HL-60 (cell line): Measurements from ENCODE around the gene HEXIM1.
A peak's percentile ranks its signal among the peaks of the same experiment; 100 is the strongest.

Experiments used
- DNase-seq, 2 experiments: peaks; one replicate each; pipeline ENCODE4 v3.0.0-alpha.2; 2010 to 2020; ENCODE audit warnings: low read depth in 1 of 2, low spot score in 1 of 2
- H3K27ac ChIP-seq: fragments of 250-450 bp; sonication (Bioruptor Pico); replicated peaks from 2 replicates; pipeline ENCODE4 v1.5.1; 2020; ENCODE audit warnings: mild to moderate bottlenecking, moderate library complexity
- H3K27me3 ChIP-seq: fragments of 250-450 bp; sonication (Bioruptor Pico); 2 replicates; pipeline ENCODE4 v1.5.1; 2021; ENCODE audit warnings: mild to moderate bottlenecking, moderate library complexity; ENCODE audit not compliant: insufficient read depth, poor library complexity, severe bottlenecking
- H3K4me3 ChIP-seq: replicated peaks from 2 replicates; pipeline ENCODE4 v1.5.1; 2011; ENCODE audit warnings: mild to moderate bottlenecking, control low read depth, low read length; ENCODE audit not compliant: insufficient read depth
- GABPA ChIP-seq: IDR thresholded peaks from 2 replicates; pipeline ENCODE4 v1.6.1; 2012; ENCODE audit warnings: low read depth
- POLR2AphosphoS5 ChIP-seq: IDR thresholded peaks from 2 replicates; pipeline ENCODE4 v1.6.1; 2012; ENCODE audit warnings: low read depth
- SPI1 ChIP-seq: IDR thresholded peaks from 2 replicates; pipeline ENCODE4 v1.6.1; 2012; ENCODE audit warnings: low read depth, mild to moderate bottlenecking, borderline replicate concordance
- long read RNA-seq: library from polyadenylated mRNA; unstranded; transcript quantifications from one replicate; pipeline ENCODE4 v2.0.0, GENCODE V29; 2020
- TF ChIP-seq, protein P1 (sequence below): IDR thresholded peaks from one replicate; pipeline ENCODE4 v1.5.1; 2011; ENCODE audit warnings: low read length, control low read depth, inconsistent platforms; ENCODE audit not compliant: insufficient read depth
- TF ChIP-seq, protein P2 (sequence below): IDR thresholded peaks from 2 replicates; pipeline ENCODE4 v1.6.1; 2012; ENCODE audit warnings: low read depth; ENCODE audit not compliant: insufficient replicate concordance

Gene HEXIM1, protein sequence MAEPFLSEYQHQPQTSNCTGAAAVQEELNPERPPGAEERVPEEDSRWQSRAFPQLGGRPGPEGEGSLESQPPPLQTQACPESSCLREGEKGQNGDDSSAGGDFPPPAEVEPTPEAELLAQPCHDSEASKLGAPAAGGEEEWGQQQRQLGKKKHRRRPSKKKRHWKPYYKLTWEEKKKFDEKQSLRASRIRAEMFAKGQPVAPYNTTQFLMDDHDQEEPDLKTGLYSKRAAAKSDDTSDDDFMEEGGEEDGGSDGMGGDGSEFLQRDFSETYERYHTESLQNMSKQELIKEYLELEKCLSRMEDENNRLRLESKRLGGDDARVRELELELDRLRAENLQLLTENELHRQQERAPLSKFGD
- long read RNA-seq, transcript HEXIM1-201 (1 exons, 3,600 nt), result major isoform, 32 of 34 reads
- long read RNA-seq, partial matches to known transcripts, result 0 of 34 reads
- long read RNA-seq, other reads (novel, unspliced or antisense), result 2 of 34 reads

DNA sequence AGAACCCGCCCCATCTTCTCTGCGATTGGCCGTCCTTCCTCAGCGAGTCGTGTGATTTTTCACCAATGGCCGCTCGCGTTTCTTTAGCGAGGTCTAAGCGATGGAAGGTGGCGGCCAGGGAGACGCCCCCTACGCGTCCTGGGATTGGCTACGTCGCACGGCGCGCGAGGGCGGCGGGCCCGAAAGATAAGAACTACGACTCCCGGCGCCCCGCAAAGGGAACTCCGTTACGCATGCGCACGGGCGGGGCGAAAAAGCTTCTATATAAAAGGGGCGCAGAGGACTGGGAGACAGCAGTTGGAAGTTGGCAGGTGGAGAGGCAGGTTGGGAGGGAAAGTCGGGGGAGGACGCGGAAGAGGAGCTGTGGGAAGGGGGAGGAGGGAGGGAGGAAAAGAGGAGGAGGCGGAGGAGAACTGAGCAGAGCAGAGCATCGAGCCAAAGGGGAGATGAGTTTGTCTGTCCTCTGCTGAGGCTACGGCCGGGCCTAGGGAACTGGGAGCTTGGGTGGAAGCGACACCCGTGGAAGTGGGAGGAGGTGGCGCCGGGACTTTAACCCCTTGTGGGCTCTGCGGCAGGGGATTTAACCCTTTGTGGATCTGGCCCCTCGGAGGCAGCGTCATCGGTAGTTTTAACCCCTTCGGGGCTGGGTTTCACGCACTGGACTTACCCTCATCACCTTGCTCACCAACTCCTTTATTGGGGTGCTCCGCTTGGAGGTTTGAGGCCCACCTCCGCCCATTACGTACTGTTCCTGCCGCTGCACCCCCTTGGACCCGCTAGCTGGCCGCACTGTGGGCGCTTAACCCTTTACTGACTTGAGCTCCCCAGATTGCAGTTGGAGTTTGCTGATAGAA lies at the start of gene HEXIM1:
Gene HEXIM1 (plus strand): TSS at position 293 of the 854 bp plus-strand sequence. CDS start 716 bp downstream, outside the sequence.
- TF ChIP-seq, protein P1, sequence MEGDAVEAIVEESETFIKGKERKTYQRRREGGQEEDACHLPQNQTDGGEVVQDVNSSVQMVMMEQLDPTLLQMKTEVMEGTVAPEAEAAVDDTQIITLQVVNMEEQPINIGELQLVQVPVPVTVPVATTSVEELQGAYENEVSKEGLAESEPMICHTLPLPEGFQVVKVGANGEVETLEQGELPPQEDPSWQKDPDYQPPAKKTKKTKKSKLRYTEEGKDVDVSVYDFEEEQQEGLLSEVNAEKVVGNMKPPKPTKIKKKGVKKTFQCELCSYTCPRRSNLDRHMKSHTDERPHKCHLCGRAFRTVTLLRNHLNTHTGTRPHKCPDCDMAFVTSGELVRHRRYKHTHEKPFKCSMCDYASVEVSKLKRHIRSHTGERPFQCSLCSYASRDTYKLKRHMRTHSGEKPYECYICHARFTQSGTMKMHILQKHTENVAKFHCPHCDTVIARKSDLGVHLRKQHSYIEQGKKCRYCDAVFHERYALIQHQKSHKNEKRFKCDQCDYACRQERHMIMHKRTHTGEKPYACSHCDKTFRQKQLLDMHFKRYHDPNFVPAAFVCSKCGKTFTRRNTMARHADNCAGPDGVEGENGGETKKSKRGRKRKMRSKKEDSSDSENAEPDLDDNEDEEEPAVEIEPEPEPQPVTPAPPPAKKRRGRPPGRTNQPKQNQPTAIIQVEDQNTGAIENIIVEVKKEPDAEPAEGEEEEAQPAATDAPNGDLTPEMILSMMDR, result no peak
- TF ChIP-seq POLR2AphosphoS5 (peak; percentile 100), SPI1 (peak; percentile 62; the same call in 1 of the 2 replicates), GABPA (no peak; the same call in 1 of the 2 replicates)
- TF ChIP-seq, protein P2, sequence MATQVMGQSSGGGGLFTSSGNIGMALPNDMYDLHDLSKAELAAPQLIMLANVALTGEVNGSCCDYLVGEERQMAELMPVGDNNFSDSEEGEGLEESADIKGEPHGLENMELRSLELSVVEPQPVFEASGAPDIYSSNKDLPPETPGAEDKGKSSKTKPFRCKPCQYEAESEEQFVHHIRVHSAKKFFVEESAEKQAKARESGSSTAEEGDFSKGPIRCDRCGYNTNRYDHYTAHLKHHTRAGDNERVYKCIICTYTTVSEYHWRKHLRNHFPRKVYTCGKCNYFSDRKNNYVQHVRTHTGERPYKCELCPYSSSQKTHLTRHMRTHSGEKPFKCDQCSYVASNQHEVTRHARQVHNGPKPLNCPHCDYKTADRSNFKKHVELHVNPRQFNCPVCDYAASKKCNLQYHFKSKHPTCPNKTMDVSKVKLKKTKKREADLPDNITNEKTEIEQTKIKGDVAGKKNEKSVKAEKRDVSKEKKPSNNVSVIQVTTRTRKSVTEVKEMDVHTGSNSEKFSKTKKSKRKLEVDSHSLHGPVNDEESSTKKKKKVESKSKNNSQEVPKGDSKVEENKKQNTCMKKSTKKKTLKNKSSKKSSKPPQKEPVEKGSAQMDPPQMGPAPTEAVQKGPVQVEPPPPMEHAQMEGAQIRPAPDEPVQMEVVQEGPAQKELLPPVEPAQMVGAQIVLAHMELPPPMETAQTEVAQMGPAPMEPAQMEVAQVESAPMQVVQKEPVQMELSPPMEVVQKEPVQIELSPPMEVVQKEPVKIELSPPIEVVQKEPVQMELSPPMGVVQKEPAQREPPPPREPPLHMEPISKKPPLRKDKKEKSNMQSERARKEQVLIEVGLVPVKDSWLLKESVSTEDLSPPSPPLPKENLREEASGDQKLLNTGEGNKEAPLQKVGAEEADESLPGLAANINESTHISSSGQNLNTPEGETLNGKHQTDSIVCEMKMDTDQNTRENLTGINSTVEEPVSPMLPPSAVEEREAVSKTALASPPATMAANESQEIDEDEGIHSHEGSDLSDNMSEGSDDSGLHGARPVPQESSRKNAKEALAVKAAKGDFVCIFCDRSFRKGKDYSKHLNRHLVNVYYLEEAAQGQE, result peak; percentile 83
- peak within 1 kb of the TSS; percentile 100 for H3K27ac ChIP-seq
- peak within 1 kb of the TSS; percentile 71 for H3K4me3 ChIP-seq
- peak; percentile 99 for DNase-seq
- H3K27me3 ChIP-seq, result no peaks in the 10 kb centered on the region

DNA sequence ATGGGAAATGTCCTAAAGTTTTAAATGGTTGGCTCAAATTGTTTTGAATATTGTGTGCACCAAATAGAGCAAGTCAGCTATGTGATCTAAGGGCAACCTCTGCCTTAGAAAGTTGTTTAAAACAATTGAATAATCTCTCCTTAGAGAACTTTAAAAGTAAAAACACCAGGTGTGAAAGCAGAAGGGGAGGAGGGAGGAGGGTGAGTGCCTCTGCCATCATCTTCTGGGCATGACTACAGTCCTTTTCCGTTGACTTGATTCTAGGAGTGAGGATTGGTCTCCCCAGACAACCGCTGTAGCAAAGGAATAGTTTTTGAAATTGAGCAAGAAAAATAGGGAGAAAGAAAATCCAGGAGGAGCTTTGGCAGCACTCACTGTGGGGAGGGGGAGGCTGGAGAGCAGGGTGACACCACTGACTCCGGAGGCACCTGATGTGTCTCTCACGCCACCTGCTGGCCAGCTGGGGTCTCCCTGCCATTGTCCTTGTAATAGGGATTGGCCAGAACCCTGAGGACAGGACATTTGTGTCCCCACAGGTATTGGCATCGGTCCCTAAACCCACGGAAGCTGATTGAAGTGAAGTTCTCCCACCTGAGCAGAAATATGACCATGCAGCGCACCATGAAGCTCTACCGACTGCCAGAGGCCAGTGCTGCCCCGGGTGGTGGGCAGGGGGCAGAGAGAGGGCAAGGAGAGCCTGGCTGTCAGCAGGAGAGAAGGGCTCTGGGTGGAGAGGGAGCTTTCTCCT lies 49.2 kb upstream of the HEXIM1 start:
- no peak overlapping the region for H3K27ac ChIP-seq
- no peak for TF ChIP-seq POLR2AphosphoS5
- TF ChIP-seq, protein P2, result no peak
- TF ChIP-seq, protein P1, result peak; percentile 95
- peak; percentile 38 to 87 for DNase-seq
- no peaks in the 10 kb centered on the region for H3K27me3 ChIP-seq
- H3K4me3 ChIP-seq, result no peak overlapping the region

DNA sequence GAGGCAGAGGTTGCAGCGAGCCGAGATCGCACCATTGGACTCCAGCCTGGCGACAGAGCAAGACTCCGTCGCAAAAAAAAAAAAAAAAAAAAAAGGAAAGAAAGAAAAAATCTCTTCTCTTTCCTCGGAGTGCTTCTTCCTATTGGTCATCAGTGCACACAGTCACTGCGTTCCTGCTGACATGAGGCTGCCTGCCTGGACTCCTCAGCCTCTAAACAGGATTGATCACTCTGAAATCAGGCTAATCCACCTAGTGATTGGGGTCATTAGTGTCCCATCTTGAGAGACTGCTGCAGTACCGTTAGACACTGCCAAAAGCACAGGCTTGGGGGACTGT lies 46.8 kb upstream of the HEXIM1 start:
- no peak overlapping the region for H3K4me3 ChIP-seq
- TF ChIP-seq, protein P1, result no peak
- TF ChIP-seq GABPA (no peak), POLR2AphosphoS5 (no peak)
- TF ChIP-seq, protein P2, result no peak
- H3K27ac ChIP-seq, result no peak overlapping the region
- H3K27me3 ChIP-seq, result no peaks in the 10 kb centered on the region
- DNase-seq, result no peak
